Glutamatergic neuron (in vitro differentiated cells): ENCODE results near the gene FLT3. TPM values are rescaled to one million over a fixed set of nuclear protein-coding genes. Genes with fewer than 3 reads are reported as not detected.

ENCODE experiments used
- DNase-seq: peaks from one replicate; pipeline ENCODE4 v3.0.0; 2022
- H3K27ac Mint-ChIP-seq: one replicate; pipeline ENCODE4 v1.8.0; 2020; ENCODE audit warnings: mild to moderate bottlenecking, mixed read lengths, inconsistent platforms; ENCODE audit not compliant: unreplicated experiment
- H3K27me3 Mint-ChIP-seq: one replicate; pipeline ENCODE4 v1.8.0; 2020; ENCODE audit warnings: mild to moderate bottlenecking, moderate library complexity, mixed read lengths, inconsistent platforms; ENCODE audit not compliant: unreplicated experiment
- H3K36me3 Mint-ChIP-seq: one replicate; pipeline ENCODE4 v1.8.0; 2020; ENCODE audit warnings: mild to moderate bottlenecking, mixed read lengths, inconsistent platforms; ENCODE audit not compliant: unreplicated experiment
- H3K4me1 Mint-ChIP-seq: one replicate; pipeline ENCODE4 v1.8.0; 2020; ENCODE audit warnings: mild to moderate bottlenecking, low read depth, mixed read lengths, inconsistent platforms; ENCODE audit not compliant: unreplicated experiment
- H3K4me3 Mint-ChIP-seq: one replicate; pipeline ENCODE4 v1.8.0; 2020; ENCODE audit warnings: mild to moderate bottlenecking, mixed read lengths, inconsistent platforms; ENCODE audit not compliant: unreplicated experiment
- H3K9me3 Mint-ChIP-seq: one replicate; pipeline ENCODE4 v1.8.0; 2020; ENCODE audit warnings: mild to moderate bottlenecking, moderate library complexity, mixed read lengths, inconsistent platforms; ENCODE audit not compliant: unreplicated experiment
- total RNA-seq: library from RNA; stranded (reverse); fragmentation: NEBNext Ultra II Directional; extraction: Animal tissue kit (Norgen Biotek cat#: 25700); gene quantifications from one replicate; pipeline ENCODE4 v1.2.1, GENCODE V29; 2021; ENCODE audit not compliant: unreplicated experiment
- TF ChIP-seq, protein P1 (sequence below): fragments of 200-600 bp; sonication (generic); IDR thresholded peaks from one replicate; pipeline ENCODE4 v1.5.0; 2021; ENCODE audit not compliant: partially characterized antibody, unreplicated experiment

Gene FLT3
- total RNA-seq, 1 donor from 2014 or later = not detected

DNA sequence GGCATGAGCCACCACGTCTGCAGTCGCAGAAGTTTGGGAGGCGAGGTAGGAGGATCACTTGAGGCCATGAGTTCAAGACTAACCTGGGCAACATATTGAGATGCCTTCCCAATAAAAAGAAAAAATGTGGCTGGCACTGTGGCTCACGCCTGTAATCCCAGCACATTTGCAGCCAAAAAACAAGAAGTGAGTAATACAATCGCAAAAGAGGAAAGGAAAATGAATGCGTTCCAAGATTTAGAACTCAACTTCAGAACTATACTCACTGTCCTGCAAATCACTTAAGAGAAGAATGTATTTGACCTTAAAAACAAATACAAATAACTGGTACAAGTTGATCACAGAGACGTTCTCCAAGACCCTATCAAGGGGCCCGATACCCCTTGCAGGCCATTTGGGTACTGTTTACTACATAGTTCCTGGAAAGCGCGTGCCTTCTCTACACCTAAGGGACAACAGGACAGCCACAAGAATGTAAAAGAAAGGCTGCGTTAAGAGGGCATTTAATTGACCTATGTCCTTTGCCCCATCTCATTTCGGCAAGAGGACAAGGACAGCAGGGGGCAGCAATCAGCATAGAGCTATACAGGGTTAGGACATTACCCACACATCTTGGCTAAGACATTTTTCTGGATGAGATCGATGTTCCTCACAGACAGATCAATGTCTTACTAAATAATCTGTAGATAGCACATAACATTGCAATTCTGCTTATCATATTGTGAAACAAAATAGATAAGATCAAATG is 41.3 kb downstream of the FLT3 start:
- TF ChIP-seq, protein P1, sequence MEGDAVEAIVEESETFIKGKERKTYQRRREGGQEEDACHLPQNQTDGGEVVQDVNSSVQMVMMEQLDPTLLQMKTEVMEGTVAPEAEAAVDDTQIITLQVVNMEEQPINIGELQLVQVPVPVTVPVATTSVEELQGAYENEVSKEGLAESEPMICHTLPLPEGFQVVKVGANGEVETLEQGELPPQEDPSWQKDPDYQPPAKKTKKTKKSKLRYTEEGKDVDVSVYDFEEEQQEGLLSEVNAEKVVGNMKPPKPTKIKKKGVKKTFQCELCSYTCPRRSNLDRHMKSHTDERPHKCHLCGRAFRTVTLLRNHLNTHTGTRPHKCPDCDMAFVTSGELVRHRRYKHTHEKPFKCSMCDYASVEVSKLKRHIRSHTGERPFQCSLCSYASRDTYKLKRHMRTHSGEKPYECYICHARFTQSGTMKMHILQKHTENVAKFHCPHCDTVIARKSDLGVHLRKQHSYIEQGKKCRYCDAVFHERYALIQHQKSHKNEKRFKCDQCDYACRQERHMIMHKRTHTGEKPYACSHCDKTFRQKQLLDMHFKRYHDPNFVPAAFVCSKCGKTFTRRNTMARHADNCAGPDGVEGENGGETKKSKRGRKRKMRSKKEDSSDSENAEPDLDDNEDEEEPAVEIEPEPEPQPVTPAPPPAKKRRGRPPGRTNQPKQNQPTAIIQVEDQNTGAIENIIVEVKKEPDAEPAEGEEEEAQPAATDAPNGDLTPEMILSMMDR = peak; percentile 45
- peak; percentile 56 for DNase-seq

DNA sequence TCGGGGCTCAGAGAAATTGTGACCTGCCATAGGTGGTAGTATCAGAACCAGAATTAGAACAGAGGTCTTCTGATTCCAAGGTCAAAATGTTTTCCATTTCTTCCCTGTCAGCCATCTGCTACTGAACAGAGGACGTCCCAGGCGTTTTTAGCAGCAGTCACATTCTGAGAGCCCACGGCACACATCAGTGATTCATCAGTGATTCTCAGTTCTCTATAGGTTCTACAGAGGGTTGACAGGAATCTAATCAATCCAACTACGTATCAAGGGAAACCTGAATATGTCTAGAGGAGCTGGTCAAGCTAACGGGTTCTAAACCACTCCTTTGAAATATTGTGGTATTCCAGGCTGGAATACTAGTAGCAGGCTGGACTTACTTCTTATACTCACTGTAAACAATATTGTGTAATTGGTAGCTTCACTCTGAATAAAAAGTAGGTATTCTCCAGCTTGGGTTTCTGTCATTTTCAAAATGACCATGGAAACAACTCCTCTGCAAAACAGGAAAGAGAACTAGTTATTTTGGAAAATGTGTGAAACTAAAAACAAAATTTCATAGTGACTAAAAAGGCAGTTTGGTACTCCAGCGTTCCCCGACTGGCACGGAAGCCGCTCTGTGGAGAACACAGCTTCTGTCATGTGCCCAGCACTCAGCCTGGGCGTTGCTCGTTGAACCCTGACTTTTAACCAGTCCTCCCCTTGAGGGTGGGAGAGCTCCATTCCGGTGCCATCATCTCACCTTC is 43.2 kb downstream of the FLT3 start:
- Mint-ChIP-seq H3K27ac (no peak overlapping the region), H3K9me3 (no peaks in the 10 kb centered on the region), H3K27me3 (no peaks in the 10 kb centered on the region), H3K4me1 (peaks cover 11% of the 10 kb centered on the region), H3K4me3 (no peak overlapping the region), H3K36me3 (no peaks in the 10 kb centered on the region)
- TF ChIP-seq, protein P1 = no peak
- no peak for DNase-seq

More for the DNA sequence above, 41.3 kb downstream of the FLT3 start:
- Mint-ChIP-seq H3K4me3 (no peak overlapping the region), H3K36me3 (no peaks in the 10 kb centered on the region), H3K27me3 (no peaks in the 10 kb centered on the region), H3K27ac (no peak overlapping the region), H3K4me1 (peaks cover 11% of the 10 kb centered on the region), H3K9me3 (no peaks in the 10 kb centered on the region)

DNA sequence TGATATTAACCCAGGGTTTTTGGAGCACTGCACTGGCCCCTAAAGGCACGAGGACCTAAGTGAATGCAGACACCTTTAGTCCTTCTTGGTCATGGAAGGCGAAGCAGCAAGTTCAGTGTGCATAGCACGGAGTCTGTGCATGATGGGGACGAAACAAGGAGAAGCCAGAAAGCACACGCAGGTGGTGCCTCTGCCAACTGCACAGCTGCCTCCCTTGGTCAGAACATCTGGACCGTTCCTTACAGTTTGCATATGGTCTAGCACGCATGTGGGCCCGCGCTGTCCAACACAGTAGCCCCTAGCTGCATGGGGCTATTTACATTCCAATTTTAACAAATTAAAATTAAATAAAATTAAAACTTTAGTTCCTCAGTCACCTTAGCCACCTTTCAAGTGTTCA is 44.0 kb downstream of the FLT3 start:
- Mint-ChIP-seq H3K9me3 (no peaks in the 10 kb centered on the region), H3K27ac (no peak overlapping the region), H3K4me1 (peaks cover 11% of the 10 kb centered on the region), H3K27me3 (no peaks in the 10 kb centered on the region), H3K4me3 (no peak overlapping the region), H3K36me3 (no peaks in the 10 kb centered on the region)
- no peak for DNase-seq
- TF ChIP-seq, protein P1 = no peak

DNA sequence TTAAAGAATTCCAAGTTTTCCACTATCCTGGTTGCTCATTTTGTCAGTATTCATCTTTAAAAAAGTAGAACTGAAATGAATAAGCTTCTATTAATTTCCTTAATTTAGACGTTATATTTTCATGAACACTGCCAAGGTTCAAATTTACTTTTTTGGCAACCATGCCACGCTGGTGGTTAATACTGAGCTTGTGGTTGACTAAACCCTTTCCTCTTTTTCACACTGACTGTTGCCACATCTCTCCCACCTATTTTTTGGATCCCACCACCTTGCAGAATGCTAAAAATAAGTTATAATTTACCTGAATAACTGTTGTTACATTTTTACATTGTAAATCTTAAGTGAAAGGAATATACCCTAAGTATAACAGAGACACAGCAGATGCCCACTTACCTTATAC is 45.0 kb downstream of the FLT3 start:
- H3K27ac Mint-ChIP-seq = no peak overlapping the region
- H3K9me3 Mint-ChIP-seq = no peaks in the 10 kb centered on the region
- DNase-seq = no peak
- peaks cover 11% of the 10 kb centered on the region for H3K4me1 Mint-ChIP-seq
- no peak overlapping the region for H3K4me3 Mint-ChIP-seq
- TF ChIP-seq, protein P1 = no peak
- H3K36me3 Mint-ChIP-seq = no peaks in the 10 kb centered on the region
- no peaks in the 10 kb centered on the region for H3K27me3 Mint-ChIP-seq

DNA sequence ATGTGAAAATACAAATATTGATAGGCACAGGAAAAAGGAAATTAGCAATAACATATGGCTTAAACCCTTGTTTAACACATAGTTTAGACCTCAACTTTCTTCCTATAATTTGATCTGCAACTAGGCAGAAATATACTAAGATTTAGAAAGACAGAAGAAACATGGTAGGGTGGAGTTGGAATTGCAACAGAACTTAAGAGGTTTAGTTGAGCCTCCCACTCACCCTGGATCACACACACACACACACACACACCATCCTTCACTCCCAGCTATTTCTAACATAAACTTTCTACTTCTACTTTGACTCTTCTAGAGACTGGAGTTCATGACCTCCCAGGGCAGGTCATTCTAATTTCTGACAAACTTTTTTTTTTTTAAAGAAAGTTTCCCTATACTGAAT is 47.4 kb downstream of the FLT3 start:
- Mint-ChIP-seq H3K36me3 (no peaks in the 10 kb centered on the region), H3K27me3 (no peaks in the 10 kb centered on the region), H3K4me3 (no peak overlapping the region), H3K4me1 (peaks cover 11% of the 10 kb centered on the region), H3K9me3 (no peaks in the 10 kb centered on the region), H3K27ac (no peak overlapping the region)
- no peak for DNase-seq
- TF ChIP-seq, protein P1 = no peak
